ENCODE results near the gene OR2T12.
"Not testable (repeated sequence)": the region's sequence is repeated elsewhere in the genome, so short reads cannot be mapped to it uniquely, and the experiment has no call there.

OR2T12 gene

DNA sequence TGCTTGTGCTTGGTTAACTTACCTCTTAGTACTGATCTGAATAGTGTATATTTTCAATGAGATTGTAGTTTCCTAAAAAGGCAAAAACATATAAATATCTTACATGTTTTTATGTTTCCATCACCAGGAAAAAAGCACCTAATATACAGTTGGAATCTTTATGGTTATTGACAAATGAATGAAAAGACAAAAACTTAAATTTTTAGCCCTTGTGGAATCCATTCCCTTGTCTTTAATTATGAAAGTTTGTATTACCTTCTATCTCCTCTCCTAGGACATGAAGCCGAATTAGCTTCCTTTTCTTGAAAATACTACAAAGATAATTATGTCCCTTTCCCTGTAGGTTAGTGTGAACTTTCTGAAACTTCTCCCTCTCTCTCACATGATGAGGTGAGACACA lies at the start of gene OR2T12:
Gene OR2T12, minus strand, starts transcription at position 101 of the 400 bp plus-strand sequence. CDS start 7,846 bp downstream, outside the sequence.
- no peak for DNase-seq

- no peak for DNase-seq
These were observed 45.3 kb upstream of the OR2T12 start, which contains the start of gene OR14C36 for GRCh38 chr1:248348475-248348874. TSS of gene OR14C36 (plus strand) at chr1:248348775. CDS start at chr1:248348775, 0 bp downstream.

- DNase-seq: no peak
These were observed 40.2 kb upstream of the OR2T12 start for GRCh38 chr1:248343451-248343850.

DNA sequence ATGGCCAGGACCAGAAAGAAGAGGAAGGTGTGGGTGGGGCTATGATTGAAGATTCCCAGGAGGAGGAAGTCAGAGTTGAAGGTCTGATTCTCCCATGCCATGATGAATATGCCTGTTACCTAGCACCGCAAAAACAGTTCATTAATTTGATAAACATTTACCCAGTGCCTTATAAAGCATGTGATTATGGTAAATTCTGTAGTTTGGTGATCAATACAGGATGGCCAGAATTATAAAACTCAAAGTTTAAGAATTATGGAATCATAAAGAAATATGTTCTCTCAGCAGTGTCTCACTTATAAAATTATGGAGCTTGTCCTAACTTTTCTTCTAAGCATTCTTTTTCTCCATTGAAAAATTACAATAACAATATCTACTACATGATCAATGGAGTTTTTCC lies 21.2 kb upstream of the OR2T12 start, which contains the start of gene OR2M7:
Gene OR2M7, minus strand, starts transcription at position 101 of the 400 bp plus-strand sequence. Its CDS starts 0 bp downstream, at position 101.
- DNase-seq: no peak

- no peak for DNase-seq
These were observed 13.6 kb upstream of the OR2T12 start for GRCh38 chr1:248316796-248317195.

- not testable (repeated sequence) for DNase-seq
These were observed 3.5 kb upstream of the OR2T12 start for GRCh38 chr1:248306740-248307139.

DNA sequence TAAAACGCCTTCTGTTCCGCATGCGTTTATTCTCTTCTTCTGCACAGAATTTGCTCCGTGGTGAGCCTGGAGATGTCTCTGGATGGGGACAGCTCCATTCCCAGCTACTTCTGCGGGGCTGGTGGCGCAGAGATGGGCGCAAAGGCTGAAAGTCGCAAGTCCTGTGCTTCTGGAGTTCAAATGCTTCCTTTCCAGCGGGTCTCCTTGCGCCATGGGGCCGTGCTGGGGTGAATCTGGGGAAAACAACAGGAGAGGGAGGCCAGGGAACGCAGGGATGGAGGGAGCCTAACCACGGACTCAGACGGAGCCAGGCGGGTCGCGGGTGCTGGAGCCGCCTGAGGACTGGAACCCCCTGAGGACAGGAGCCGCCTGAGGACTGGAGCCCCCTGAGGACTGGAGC lies 2.9 kb upstream of the OR2T12 start:
- no peak for DNase-seq

GRCh38 chr1:248305672-248306071 lies 2.4 kb upstream of the OR2T12 start:
- not testable (repeated sequence) for DNase-seq

- no peak for DNase-seq
These were observed 14.8 kb downstream of the OR2T12 start for GRCh38 chr1:248288391-248288790.

- DNase-seq: no peak
These were observed 25.3 kb downstream of the OR2T12 start, which contains the start of gene OR2T33 for GRCh38 chr1:248277876-248278275. TSS of gene OR2T33 (minus strand) at chr1:248277976. CDS start at chr1:248273814, 4,162 bp downstream.

- not testable (repeated sequence) for DNase-seq
These were observed 30.0 kb downstream of the OR2T12 start for GRCh38 chr1:248273225-248273624.

- DNase-seq: no peak
These were observed 35.0 kb downstream of the OR2T12 start for GRCh38 chr1:248268178-248268577.

DNA sequence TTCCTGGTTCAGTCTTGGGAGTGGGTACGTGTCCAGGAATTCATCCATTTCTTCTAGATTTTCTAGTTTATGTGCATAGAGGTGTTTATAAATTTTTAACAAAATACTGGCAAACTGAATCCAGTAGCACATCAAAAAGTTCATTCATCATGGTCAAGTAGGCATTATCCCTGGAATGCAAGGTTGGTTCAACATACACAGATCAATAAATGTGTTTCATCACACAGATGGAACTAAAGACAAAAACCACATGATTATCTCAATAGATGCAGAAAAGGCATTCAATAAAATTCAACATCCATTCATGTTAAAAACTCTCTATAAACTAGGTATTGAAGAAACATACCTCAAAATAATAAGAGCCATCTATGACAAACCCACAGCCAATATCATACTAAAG lies 43.9 kb downstream of the OR2T12 start:
- not testable (repeated sequence) for DNase-seq

DNA sequence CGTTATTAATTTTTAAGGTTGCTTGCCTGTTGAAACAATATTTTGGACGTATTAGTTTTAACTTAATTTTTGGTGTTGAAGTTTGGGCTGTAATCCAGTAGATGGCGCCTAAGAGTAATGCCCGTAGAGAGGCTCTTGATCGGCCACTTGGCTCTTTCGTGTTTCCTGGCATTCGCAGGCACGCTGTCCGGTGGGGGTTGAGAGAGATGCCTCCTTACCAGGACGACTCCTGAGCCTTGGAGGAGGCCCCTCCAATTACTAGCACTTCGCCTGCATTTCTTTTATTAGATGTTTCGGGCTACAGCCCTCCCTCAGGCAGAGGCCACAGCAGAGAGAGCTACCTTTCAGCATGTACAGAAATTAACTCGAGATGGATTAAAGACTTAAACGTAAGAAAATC lies 60.0 kb downstream of the OR2T12 start:
- DNase-seq: no peak
